Loucy (cell line): ENCODE data around the gene MYG1.

Experiments used
- H2AFZ ChIP-seq: fragments of 200-600 bp; sonication (generic); 2 replicates; pipeline ENCODE4 v1.6.0; 2016; ENCODE audit warnings: antibody characterized with exemption, mild to moderate bottlenecking, low read length, moderate library complexity
- H3F3A ChIP-seq: fragments of 200-600 bp; 2 replicates; pipeline ENCODE4 v1.6.0; 2016; ENCODE audit warnings: antibody characterized with exemption, low read depth, mild to moderate bottlenecking
- H3K27me3 ChIP-seq: fragments of 200-600 bp; sonication (generic); 2 replicates; pipeline ENCODE4 v1.6.1; 2014; ENCODE audit warnings: low read length, mild to moderate bottlenecking; ENCODE audit not compliant: insufficient read depth, poor library complexity, severe bottlenecking
- H3K36me3 ChIP-seq: fragments of 200-600 bp; sonication (generic); 2 replicates; pipeline ENCODE4 v1.6.1; 2016; ENCODE audit warnings: low read length; ENCODE audit not compliant: insufficient read depth
- H3K4me1 ChIP-seq: fragments of 200-600 bp; sonication (generic); 2 replicates; pipeline ENCODE4 v1.5.1; 2014; ENCODE audit warnings: low read length, mild to moderate bottlenecking; ENCODE audit not compliant: insufficient read depth, poor library complexity, severe bottlenecking
- H3K4me2 ChIP-seq: fragments of 200-600 bp; sonication (generic); 2 replicates; pipeline ENCODE4 v1.6.0; 2014; ENCODE audit warnings: antibody characterized with exemption, low read length, low read depth, mild to moderate bottlenecking; ENCODE audit not compliant: poor library complexity, severe bottlenecking
- H3K4me3 ChIP-seq: fragments of 200-600 bp; sonication (generic); 2 replicates; pipeline ENCODE4 v1.5.1; 2014; ENCODE audit warnings: low read length, mild to moderate bottlenecking, mixed read lengths; ENCODE audit not compliant: poor library complexity, severe bottlenecking
- H3K79me2 ChIP-seq: fragments of 200-600 bp; sonication (generic); 2 replicates; pipeline ENCODE4 v1.6.1; 2014; ENCODE audit warnings: low read length; ENCODE audit not compliant: insufficient read depth
- H3K9ac ChIP-seq: fragments of 200-600 bp; sonication (generic); 2 replicates; pipeline ENCODE4 v1.6.0; 2014; ENCODE audit warnings: mild to moderate bottlenecking, low read depth, low read length, moderate library complexity; ENCODE audit not compliant: poor library complexity, severe bottlenecking
- H3K9me2 ChIP-seq: fragments of 200-600 bp; sonication (generic); replicated peaks from 2 replicates; pipeline ENCODE4 v1.6.1; 2016; ENCODE audit warnings: low read depth, low read length, mixed read lengths
- H3K9me3 ChIP-seq: fragments of 200-600 bp; sonication (generic); 2 replicates; pipeline ENCODE4 v1.6.1; 2014; ENCODE audit warnings: mild to moderate bottlenecking, antibody characterized with exemption, low read length, low read depth; ENCODE audit not compliant: insufficient read depth
- H4K20me1 ChIP-seq: fragments of 200-600 bp; sonication (generic); 2 replicates; pipeline ENCODE4 v1.6.0; 2014; ENCODE audit warnings: antibody characterized with exemption, low read length, mild to moderate bottlenecking; ENCODE audit not compliant: insufficient read depth, poor library complexity, severe bottlenecking
- EZH2phosphoT487 ChIP-seq: fragments of 200-600 bp; IDR thresholded peaks from 2 replicates; pipeline ENCODE4 v1.6.1; 2018; ENCODE audit warnings: antibody characterized with exemption, mild to moderate bottlenecking, moderate library complexity, borderline replicate concordance
- TF ChIP-seq, protein P1 (sequence below): fragments of 200-600 bp; sonication (generic); conservative IDR thresholded peaks from 2 replicates; pipeline ENCODE4 v1.5.1; 2014; ENCODE audit warnings: mild to moderate bottlenecking, antibody characterized with exemption, low read length

The MYG1 gene, protein sequence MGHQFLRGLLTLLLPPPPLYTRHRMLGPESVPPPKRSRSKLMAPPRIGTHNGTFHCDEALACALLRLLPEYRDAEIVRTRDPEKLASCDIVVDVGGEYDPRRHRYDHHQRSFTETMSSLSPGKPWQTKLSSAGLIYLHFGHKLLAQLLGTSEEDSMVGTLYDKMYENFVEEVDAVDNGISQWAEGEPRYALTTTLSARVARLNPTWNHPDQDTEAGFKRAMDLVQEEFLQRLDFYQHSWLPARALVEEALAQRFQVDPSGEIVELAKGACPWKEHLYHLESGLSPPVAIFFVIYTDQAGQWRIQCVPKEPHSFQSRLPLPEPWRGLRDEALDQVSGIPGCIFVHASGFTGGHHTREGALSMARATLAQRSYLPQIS

DNA sequence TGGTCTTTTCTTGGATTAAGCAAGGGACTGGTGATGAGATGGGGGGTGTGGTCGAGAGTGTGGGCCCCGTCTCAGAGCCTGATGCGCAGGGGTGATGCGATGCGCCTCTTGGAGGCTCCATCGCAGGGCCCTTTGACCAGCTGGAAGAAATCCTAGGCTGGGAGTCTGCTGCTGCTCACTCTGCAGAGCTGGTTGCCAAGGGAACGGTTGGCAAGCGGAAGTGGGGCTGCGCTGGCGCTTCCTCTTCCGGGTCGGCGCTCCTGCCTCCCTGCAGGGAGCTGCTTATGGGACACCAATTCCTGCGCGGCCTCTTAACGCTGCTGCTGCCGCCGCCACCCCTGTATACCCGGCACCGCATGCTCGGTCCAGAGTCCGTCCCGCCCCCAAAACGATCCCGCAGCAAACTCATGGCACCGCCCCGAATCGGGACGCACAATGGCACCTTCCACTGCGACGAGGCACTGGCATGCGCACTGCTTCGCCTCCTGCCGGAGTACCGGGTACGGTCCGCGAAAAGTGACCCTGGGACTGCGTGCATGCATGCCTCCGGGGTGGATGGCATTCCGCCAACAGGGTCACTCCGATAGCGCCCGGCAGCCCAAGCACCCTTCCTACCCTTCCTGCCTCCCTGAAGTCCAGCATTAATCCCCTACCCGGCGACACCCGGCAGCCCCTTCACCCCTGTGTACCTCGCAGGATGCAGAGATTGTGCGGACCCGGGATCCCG, at the start of gene MYG1:
Gene MYG1, plus strand, starts transcription at position 242 of the 727 bp plus-strand sequence. Its CDS starts 43 bp downstream, at position 285.
- TF ChIP-seq EZH2phosphoT487: no peak
- TF ChIP-seq, protein P1, sequence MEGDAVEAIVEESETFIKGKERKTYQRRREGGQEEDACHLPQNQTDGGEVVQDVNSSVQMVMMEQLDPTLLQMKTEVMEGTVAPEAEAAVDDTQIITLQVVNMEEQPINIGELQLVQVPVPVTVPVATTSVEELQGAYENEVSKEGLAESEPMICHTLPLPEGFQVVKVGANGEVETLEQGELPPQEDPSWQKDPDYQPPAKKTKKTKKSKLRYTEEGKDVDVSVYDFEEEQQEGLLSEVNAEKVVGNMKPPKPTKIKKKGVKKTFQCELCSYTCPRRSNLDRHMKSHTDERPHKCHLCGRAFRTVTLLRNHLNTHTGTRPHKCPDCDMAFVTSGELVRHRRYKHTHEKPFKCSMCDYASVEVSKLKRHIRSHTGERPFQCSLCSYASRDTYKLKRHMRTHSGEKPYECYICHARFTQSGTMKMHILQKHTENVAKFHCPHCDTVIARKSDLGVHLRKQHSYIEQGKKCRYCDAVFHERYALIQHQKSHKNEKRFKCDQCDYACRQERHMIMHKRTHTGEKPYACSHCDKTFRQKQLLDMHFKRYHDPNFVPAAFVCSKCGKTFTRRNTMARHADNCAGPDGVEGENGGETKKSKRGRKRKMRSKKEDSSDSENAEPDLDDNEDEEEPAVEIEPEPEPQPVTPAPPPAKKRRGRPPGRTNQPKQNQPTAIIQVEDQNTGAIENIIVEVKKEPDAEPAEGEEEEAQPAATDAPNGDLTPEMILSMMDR: no peak
- H3K4me1 ChIP-seq: peaks cover 33% of the 10 kb centered on the region
- H3K9me3 ChIP-seq: no peaks in the 10 kb centered on the region
- no peaks in the 10 kb centered on the region for H3K9me2 ChIP-seq
- H3K9ac ChIP-seq: peak within 1 kb of the TSS; percentile 73
- peaks cover 42% of the 10 kb centered on the region for H3K79me2 ChIP-seq
- H3K36me3 ChIP-seq: no peaks in the 10 kb centered on the region
- H3K4me2 ChIP-seq: peak within 1 kb of the TSS; percentile 96
- peak within 1 kb of the TSS; percentile 76 for H2AFZ ChIP-seq
- peaks cover 3% of the 10 kb centered on the region for H4K20me1 ChIP-seq
- peak within 1 kb of the TSS; percentile 93 for H3K4me3 ChIP-seq
- no peaks in the 10 kb centered on the region for H3K27me3 ChIP-seq
- H3F3A ChIP-seq: no peaks in the 10 kb centered on the region; the same call in 1 of the 2 replicates

DNA sequence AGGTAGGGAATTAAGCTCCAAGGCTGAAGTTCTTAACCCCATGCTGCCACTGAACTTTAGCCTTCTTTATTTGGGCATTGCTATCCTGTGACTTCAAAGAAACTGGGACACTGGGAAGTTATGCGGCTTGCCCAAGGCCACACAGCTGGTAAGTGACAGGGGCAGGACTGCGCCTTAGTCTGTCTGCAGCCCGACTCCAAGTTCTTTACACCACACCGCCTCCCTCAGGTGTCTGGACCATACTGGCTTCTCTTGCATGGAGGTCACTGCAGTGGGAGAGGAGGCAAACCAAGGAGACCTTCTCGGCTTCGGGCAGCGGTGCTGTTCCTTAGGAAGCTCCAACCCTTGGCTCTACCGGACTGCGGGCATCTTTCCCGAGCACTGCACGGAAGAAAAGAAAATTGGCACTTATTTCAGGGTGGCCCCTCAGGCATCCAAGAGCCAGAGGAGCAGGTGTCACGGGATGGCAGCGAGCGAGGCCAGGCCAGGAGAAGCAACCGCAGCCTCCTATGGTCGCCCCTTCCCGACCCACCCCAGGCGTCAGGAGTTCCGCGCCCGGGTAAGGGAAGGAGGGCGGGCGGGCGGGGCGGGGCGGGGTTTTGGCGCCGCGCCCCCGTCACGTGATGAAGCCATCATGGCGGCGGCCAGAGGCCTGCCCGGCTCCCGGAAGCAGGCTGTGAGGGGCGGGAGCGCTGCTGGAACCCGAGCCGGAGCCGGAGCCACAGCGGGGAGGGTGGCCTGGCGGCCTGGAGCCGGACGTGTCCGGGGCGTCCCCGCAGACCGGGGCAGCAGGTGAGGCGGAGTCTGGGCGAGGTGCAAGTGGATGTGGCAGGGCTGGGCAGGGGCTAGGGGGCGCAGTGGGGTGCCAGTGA, 47.8 kb upstream of the MYG1 start:
- Histone ChIP-seq H3F3A (no peaks in the 10 kb centered on the region), H3K4me1 (peaks cover 39% of the 10 kb centered on the region), H3K9me2 (no peaks in the 10 kb centered on the region), H3K36me3 (no peaks in the 10 kb centered on the region), H3K9me3 (no peaks in the 10 kb centered on the region), H3K4me2 (peak overlapping the region; percentile 92), H3K9ac (peak overlapping the region; percentile 85), H4K20me1 (no peaks in the 10 kb centered on the region), H3K4me3 (peak overlapping the region; percentile 96), H2AFZ (peak overlapping the region; percentile 97), H3K27me3 (no peaks in the 10 kb centered on the region), H3K79me2 (peaks cover 24% of the 10 kb centered on the region)
- TF ChIP-seq EZH2phosphoT487: no peak
- TF ChIP-seq, protein P1: peak; percentile 55

DNA sequence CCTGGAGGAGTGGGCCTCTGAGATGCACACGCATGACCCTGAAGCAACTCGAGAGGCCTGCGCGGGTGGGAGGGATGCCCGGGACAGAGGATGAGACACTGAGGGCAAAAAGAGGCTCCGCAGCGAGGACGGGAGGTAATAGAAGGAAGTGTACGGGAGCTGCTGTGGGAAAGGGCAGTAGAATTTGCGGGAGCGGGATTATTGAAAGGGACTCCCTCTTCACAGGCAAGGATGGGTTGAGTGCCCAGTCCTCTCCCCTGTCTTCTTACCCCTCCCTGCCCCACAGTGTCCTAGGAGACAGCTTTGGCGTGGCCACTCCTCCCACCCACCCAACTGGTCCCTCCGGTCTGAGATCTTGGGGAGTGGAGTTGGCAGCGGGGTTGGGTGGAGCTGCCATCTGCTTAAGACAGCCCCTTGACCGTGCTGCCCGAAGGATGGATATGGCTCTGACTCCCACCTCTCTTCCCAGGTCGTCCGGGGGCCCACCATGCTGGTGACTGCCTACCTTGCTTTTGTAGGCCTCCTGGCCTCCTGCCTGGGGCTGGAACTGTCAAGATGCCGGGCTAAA, 47.1 kb upstream of the MYG1 start:
- TF ChIP-seq EZH2phosphoT487: no peak
- TF ChIP-seq, protein P1: no peak
- H3K4me3 ChIP-seq: peak overlapping the region; percentile 96
- peaks cover 39% of the 10 kb centered on the region for H3K4me1 ChIP-seq
- H3K9me3 ChIP-seq: no peaks in the 10 kb centered on the region
- peaks cover 24% of the 10 kb centered on the region for H3K79me2 ChIP-seq
- H3K27me3 ChIP-seq: no peaks in the 10 kb centered on the region
- H4K20me1 ChIP-seq: no peaks in the 10 kb centered on the region
- peak overlapping the region; percentile 83 for H2AFZ ChIP-seq
- H3K4me2 ChIP-seq: peak overlapping the region; percentile 92
- H3K36me3 ChIP-seq: no peaks in the 10 kb centered on the region
- no peaks in the 10 kb centered on the region for H3K9me2 ChIP-seq
- peak overlapping the region; percentile 85 for H3K9ac ChIP-seq
- H3F3A ChIP-seq: no peaks in the 10 kb centered on the region
